WTC11 (cell line): Measurements from ENCODE around the gene COX6B1. TPM values are rescaled to one million over a fixed set of nuclear protein-coding genes. Genes with fewer than 3 reads are reported as not detected.

Source experiments
- ATAC-seq: fragments of 200-7000 bp; cut with Tn5 transposase; 2 replicates; pipeline ENCODE4 v1.10.0; 2021; ENCODE audit warnings: mild to moderate bottlenecking, moderate library complexity
- CTCF ChIA-PET: fragments of 300-600 bp; sonication (Branson Sonifier 250); formaldehyde crosslinking; loops from one replicate; lab custom pipeline; 2021; ENCODE audit warnings: antibody characterized with exemption; lab: Charles Lee
- POLR2A ChIA-PET: fragments of 350-600 bp; sonication (Branson Sonifier 250); formaldehyde crosslinking; loops from one replicate; lab custom pipeline; 2021; ENCODE audit warnings: antibody characterized with exemption; lab: Charles Lee
- DNase-seq: peaks from one replicate; pipeline ENCODE4 v3.0.0; 2021; ENCODE audit warnings: low spot score
- H3K27ac Mint-ChIP-seq: 2 replicates; pipeline ENCODE4 v1.8.0; 2021; ENCODE audit warnings: mixed read lengths
- H3K27me3 Mint-ChIP-seq: 2 replicates; pipeline ENCODE4 v1.8.0; 2021; ENCODE audit warnings: low read depth, mild to moderate bottlenecking, moderate library complexity, mixed read lengths
- H3K36me3 Mint-ChIP-seq: 2 replicates; pipeline ENCODE4 v1.8.0; 2021; ENCODE audit warnings: mixed read lengths
- H3K4me1 Mint-ChIP-seq: 2 replicates; pipeline ENCODE4 v1.8.0; 2022; ENCODE audit warnings: mixed read lengths
- H3K4me3 Mint-ChIP-seq: 2 replicates; pipeline ENCODE4 v1.8.0; 2021; ENCODE audit warnings: mild to moderate bottlenecking, moderate library complexity, mixed read lengths
- H3K9me3 Mint-ChIP-seq: 2 replicates; pipeline ENCODE4 v1.8.0; 2021; ENCODE audit warnings: mixed read lengths
- ATF2 ChIP-seq: sonication (generic); formaldehyde crosslinking; IDR thresholded peaks from 2 replicates; pipeline ENCODE4 v1.8.1; 2022; ENCODE audit warnings: low read depth, missing genetic modification reagents, borderline replicate concordance
- CBFB ChIP-seq: sonication (generic); formaldehyde crosslinking; IDR thresholded peaks from 2 replicates; pipeline ENCODE4 v1.8.1; 2022; ENCODE audit warnings: mild to moderate bottlenecking, low read depth, missing genetic modification reagents
- CDX4 ChIP-seq: fragments of 250-450 bp; sonication (Bioruptor Pico); IDR thresholded peaks from 2 replicates; pipeline ENCODE4 v1.9.0; 2021; ENCODE audit warnings: moderate library complexity, mild to moderate bottlenecking, inconsistent platforms, borderline replicate concordance
- E2F1 ChIP-seq: sonication (generic); formaldehyde crosslinking; IDR thresholded peaks from 2 replicates; pipeline ENCODE4 v1.8.0; 2022; ENCODE audit warnings: mild to moderate bottlenecking, missing genetic modification reagents
- ERG ChIP-seq: fragments of 250-450 bp; sonication (Bioruptor Pico); IDR thresholded peaks from 2 replicates; pipeline ENCODE4 v1.8.0; 2021; ENCODE audit warnings: mild to moderate bottlenecking
- ETV6 ChIP-seq: sonication (generic); formaldehyde crosslinking; IDR thresholded peaks from 2 replicates; pipeline ENCODE4 v1.8.1; 2022; ENCODE audit warnings: mild to moderate bottlenecking, missing genetic modification reagents
- GRHL2 ChIP-seq: fragments of 250-450 bp; sonication (Bioruptor Pico); IDR thresholded peaks from 2 replicates; pipeline ENCODE4 v1.8.0; 2022; ENCODE audit warnings: mild to moderate bottlenecking, moderate library complexity; ENCODE audit not compliant: insufficient replicate concordance, severe bottlenecking
- GTF2I ChIP-seq: fragments of 250-450 bp; sonication (Bioruptor Pico); conservative IDR thresholded peaks from 2 replicates; pipeline ENCODE4 v1.4.0; 2021; ENCODE audit warnings: mild to moderate bottlenecking
- MAX ChIP-seq: sonication (generic); formaldehyde crosslinking; IDR thresholded peaks from 2 replicates; pipeline ENCODE4 v1.8.0; 2022; ENCODE audit warnings: mild to moderate bottlenecking, missing genetic modification reagents
- NFE2L1 ChIP-seq: sonication (generic); formaldehyde crosslinking; IDR thresholded peaks from 2 replicates; pipeline ENCODE4 v1.8.1; 2023; ENCODE audit warnings: missing genetic modification reagents
- NFYB ChIP-seq: sonication (generic); formaldehyde crosslinking; conservative IDR thresholded peaks from 2 replicates; pipeline ENCODE4 v1.8.0; 2022; ENCODE audit warnings: low read depth, missing genetic modification reagents
- RORB ChIP-seq: fragments of 250-450 bp; sonication (Bioruptor Pico); IDR thresholded peaks from 2 replicates; pipeline ENCODE4 v1.9.0; 2021; ENCODE audit warnings: mild to moderate bottlenecking
- SMAD3 ChIP-seq: sonication (generic); formaldehyde crosslinking; IDR thresholded peaks from 2 replicates; pipeline ENCODE4 v1.8.0; 2022; ENCODE audit warnings: missing genetic modification reagents, mild to moderate bottlenecking, borderline replicate concordance
- STAT6 ChIP-seq: sonication (generic); formaldehyde crosslinking; conservative IDR thresholded peaks from 2 replicates; pipeline ENCODE4 v1.8.1; 2023; ENCODE audit warnings: mild to moderate bottlenecking, low read depth, missing genetic modification reagents, moderate library complexity
- TCF7 ChIP-seq: sonication (generic); formaldehyde crosslinking; IDR thresholded peaks from 2 replicates; pipeline ENCODE4 v1.8.0; 2022; ENCODE audit warnings: mild to moderate bottlenecking, low read depth, missing genetic modification reagents, moderate library complexity
- TEAD4 ChIP-seq: sonication (generic); formaldehyde crosslinking; IDR thresholded peaks from 2 replicates; pipeline ENCODE4 v1.8.0; 2022; ENCODE audit warnings: mild to moderate bottlenecking, missing genetic modification reagents
- TP53 ChIP-seq: sonication (generic); formaldehyde crosslinking; IDR thresholded peaks from 2 replicates; pipeline ENCODE4 v1.8.1; 2023; ENCODE audit warnings: mild to moderate bottlenecking, missing genetic modification reagents
- USF1 ChIP-seq: sonication (generic); formaldehyde crosslinking; IDR thresholded peaks from 2 replicates; pipeline ENCODE4 v1.8.0; 2022; ENCODE audit warnings: mild to moderate bottlenecking, missing genetic modification reagents
- ZBTB21 ChIP-seq: sonication (generic); formaldehyde crosslinking; IDR thresholded peaks from 2 replicates; pipeline ENCODE4 v1.8.1; 2023; ENCODE audit warnings: mild to moderate bottlenecking, missing genetic modification reagents, borderline replicate concordance
- ZMAT4 ChIP-seq: fragments of 250-450 bp; sonication (Bioruptor Pico); IDR thresholded peaks from 2 replicates; pipeline ENCODE4 v1.9.0; 2021; ENCODE audit warnings: mild to moderate bottlenecking
- ZNF121 ChIP-seq: sonication (generic); formaldehyde crosslinking; IDR thresholded peaks from 2 replicates; pipeline ENCODE4 v1.8.0; 2023; ENCODE audit warnings: missing genetic modification reagents
- ZNF232 ChIP-seq: sonication (generic); formaldehyde crosslinking; IDR thresholded peaks from 2 replicates; pipeline ENCODE4 v1.8.0; 2022; ENCODE audit warnings: mild to moderate bottlenecking, missing genetic modification reagents
- ZNF263 ChIP-seq: sonication (generic); formaldehyde crosslinking; IDR thresholded peaks from 2 replicates; pipeline ENCODE4 v1.8.1; 2022; ENCODE audit warnings: low read depth, mild to moderate bottlenecking, moderate library complexity, missing genetic modification reagents
- ZNF396 ChIP-seq: fragments of 250-450 bp; sonication (Bioruptor Pico); IDR thresholded peaks from 2 replicates; pipeline ENCODE4 v1.8.0; 2021; ENCODE audit warnings: mild to moderate bottlenecking, moderate library complexity, borderline replicate concordance
- ZNF671 ChIP-seq: fragments of 250-450 bp; sonication (Bioruptor Pico); IDR thresholded peaks from 2 replicates; pipeline ENCODE4 v1.8.0; 2021; ENCODE audit warnings: mild to moderate bottlenecking
- total RNA-seq: library from RNA; stranded (reverse); gene quantifications from 3 replicates; pipeline ENCODE4 v1.2.3, GENCODE V29; 2021

COX6B1 gene
- total RNA-seq, 1 experiment from 2014 or later = 536 TPM

- Mint-ChIP-seq H3K36me3 (peaks cover 45% of the 10 kb centered on the region), H3K27me3 (no peaks in the 10 kb centered on the region), H3K4me1 (peaks cover 3% of the 10 kb centered on the region), H3K9me3 (no peaks in the 10 kb centered on the region), H3K4me3 (no peak overlapping the region), H3K27ac (no peak overlapping the region)
- CTCF ChIA-PET = no interaction called here
- ATAC-seq (no peak), DNase-seq (no peak)
- POLR2A ChIA-PET = interaction anchor here (0.7 kb wide), 1 partner anchor 267 kb away, joined by 4 read pairs; no protein-coding TSS in a partner anchor
- TF ChIP-seq ERG (no peak), ZNF121 (CRISPR knock-in tag) (no peak), ZBTB21 (CRISPR knock-in tag) (no peak), STAT6 (CRISPR knock-in tag) (no peak), TCF7 (CRISPR knock-in tag) (no peak), GRHL2 (CRISPR knock-in tag) (no peak), CBFB (CRISPR knock-in tag) (no peak), NFYB (CRISPR knock-in tag) (no peak), TEAD4 (CRISPR knock-in tag) (no peak), MAX (CRISPR knock-in tag) (no peak)
These were observed 14.2 kb upstream of the COX6B1 start for GRCh38 chr19:35633727-35634440.

GRCh38 chr19:35636651-35637050, 11.5 kb upstream of the COX6B1 start:
- Mint-ChIP-seq H3K9me3 (no peaks in the 10 kb centered on the region), H3K27me3 (no peaks in the 10 kb centered on the region), H3K4me1 (peaks cover 17% of the 10 kb centered on the region), H3K27ac (no peak overlapping the region), H3K36me3 (peaks cover 31% of the 10 kb centered on the region), H3K4me3 (no peak overlapping the region)
- DNase-seq (no peak), ATAC-seq (no peak)
- ChIA-PET POLR2A (no interaction called here), CTCF (no interaction called here)
- TF ChIP-seq CDX4 (CRISPR knock-in tag) (no peak), SMAD3 (no peak), RORB (CRISPR knock-in tag) (no peak), ETV6 (no peak), ATF2 (CRISPR knock-in tag) (no peak), ZNF396 (CRISPR knock-in tag) (no peak), ZNF232 (CRISPR knock-in tag) (no peak), NFE2L1 (CRISPR knock-in tag) (no peak), USF1 (no peak), E2F1 (CRISPR knock-in tag) (no peak), ZMAT4 (CRISPR knock-in tag) (no peak), ZNF263 (CRISPR knock-in tag) (no peak), GTF2I (CRISPR knock-in tag) (no peak), ZNF671 (CRISPR knock-in tag) (no peak), TP53 (CRISPR knock-in tag) (no peak), NFYB (CRISPR knock-in tag) (no peak)
